GM12878 (cell line): Measurements from ENCODE around the gene MATN4. TPM values are rescaled to one million over a fixed set of nuclear protein-coding genes. Genes with fewer than 3 reads are reported as not detected.

Source experiments
- BHLHE40 ChIP-seq, 2 experiments: fragments of 450-650 bp in 1 of 2; IDR thresholded peaks; 2 replicates each; pipeline ENCODE4 v1.6.1; 2011 to 2017; ENCODE audit warnings: low read depth in 2 of 2, borderline replicate concordance in 1 of 2, improper control_type of control experiment in 1 of 2, low read length in 1 of 2, mild to moderate bottlenecking in 1 of 2
- GATAD2B ChIP-seq: fragments of 450-650 bp; conservative IDR thresholded peaks from 2 replicates; pipeline ENCODE4 v1.6.1; 2017; ENCODE audit warnings: low read depth, mild to moderate bottlenecking, moderate library complexity
- HDAC6 ChIP-seq: fragments of 200-600 bp; sonication (generic); IDR thresholded peaks from one replicate; pipeline ENCODE4 v1.8.0; 2017; ENCODE audit warnings: antibody characterized with exemption; ENCODE audit not compliant: unreplicated experiment
- IKZF2 ChIP-seq, 2 experiments: fragments of 450-650 bp; IDR thresholded peaks; 2 replicates each; pipeline ENCODE4 v1.6.1; 2017; ENCODE audit warnings: mild to moderate bottlenecking in 2 of 2, moderate library complexity in 2 of 2
- KDM1A ChIP-seq: fragments of 200-600 bp; sonication (generic); IDR thresholded peaks from 2 replicates; pipeline ENCODE4 v1.6.1; 2016; ENCODE audit warnings: borderline replicate concordance
- MEF2A ChIP-seq: IDR thresholded peaks from 2 replicates; pipeline ENCODE4 v1.6.1; 2011; ENCODE audit warnings: low read depth, mild to moderate bottlenecking, low read length, moderate library complexity; ENCODE audit not compliant: insufficient read depth
- MYC ChIP-seq: IDR thresholded peaks from 2 replicates; pipeline ENCODE4 v1.6.1; 2011; ENCODE audit warnings: mild to moderate bottlenecking, low read length, moderate library complexity, inconsistent platforms; ENCODE audit not compliant: insufficient read depth, insufficient replicate concordance, insufficient read length, severe bottlenecking
- POLR2A ChIP-seq: IDR thresholded peaks from 2 replicates; pipeline ENCODE4 v1.6.1; 2011; ENCODE audit warnings: low read depth, mild to moderate bottlenecking, low read length
- RAD21 ChIP-seq: IDR thresholded peaks from 2 replicates; pipeline ENCODE4 v1.6.1; 2011; ENCODE audit warnings: mild to moderate bottlenecking, low read depth, low read length, moderate library complexity; ENCODE audit not compliant: insufficient read depth
- RB1 ChIP-seq: fragments of 450-650 bp; formaldehyde crosslinking; IDR thresholded peaks from 2 replicates; pipeline ENCODE4 v1.6.1; 2017; ENCODE audit warnings: mild to moderate bottlenecking, borderline replicate concordance
- RCOR1 ChIP-seq: conservative IDR thresholded peaks from 2 replicates; pipeline ENCODE4 v1.6.1; 2012; ENCODE audit warnings: low read depth, low read length, improper control_type of control experiment
- TAF1 ChIP-seq: IDR thresholded peaks from 2 replicates; pipeline ENCODE4 v1.6.1; 2011; ENCODE audit warnings: mild to moderate bottlenecking, low read depth, low read length, borderline replicate concordance
- USF1 ChIP-seq: IDR thresholded peaks from 2 replicates; pipeline ENCODE4 v1.6.1; 2011; ENCODE audit warnings: borderline replicate concordance, low read depth, mild to moderate bottlenecking, moderate library complexity, mixed read lengths, low read length; ENCODE audit not compliant: insufficient read depth; ENCODE audit errors: extremely low read length
- ZNF207 ChIP-seq: fragments of 450-650 bp; IDR thresholded peaks from 2 replicates; pipeline ENCODE4 v1.6.1; 2014; ENCODE audit warnings: antibody characterized with exemption, mild to moderate bottlenecking, borderline replicate concordance
- ZNF384 ChIP-seq: IDR thresholded peaks from 2 replicates; pipeline ENCODE4 v1.6.1; 2012; ENCODE audit warnings: low read depth, mild to moderate bottlenecking, low read length, improper control_type of control experiment, borderline replicate concordance
- ZSCAN29 ChIP-seq: fragments of 450-650 bp; IDR thresholded peaks from 2 replicates; pipeline ENCODE4 v1.6.1; 2017; ENCODE audit warnings: mild to moderate bottlenecking, moderate library complexity
- polyA plus RNA-seq, 11 experiments: library from polyadenylated mRNA; depleted of rRNA in 4 of 11; unstranded in 6 of 11; stranded (reverse) in 5 of 11; fragments of >200 nt; fragmentation: Nextera tagmentation in 4 of 11; fragmentation: Illumina TruSeq in 1 of 11; extraction: Ambion mirVana in 4 of 11; extraction: Trizol in 1 of 11; gene quantifications; 1 replicate in 1 of 11; 2 replicates in 10 of 11; pipeline versions ENCODE4 v1.2.1 to v1.2.3, GENCODE V29; 2011 to 2016; ENCODE audit warnings: inconsistent platforms in 2 of 11, missing spikeins in 2 of 11, low read depth in 1 of 11
- total RNA-seq, 4 experiments: library from RNA; depleted of rRNA in 3 of 4; stranded (reverse); fragments of >200 nt in 3 of 4; fragmentation: Illumina TruSeq in 1 of 4; extraction: Trizol in 1 of 4; gene quantifications; 2 replicates each; pipeline versions ENCODE4 v1.2.1 to v1.2.3, GENCODE V29; 2013 to 2021
- TF ChIP-seq, protein P1 (sequence below): fragments of 450-650 bp; formaldehyde crosslinking; IDR thresholded peaks from 2 replicates; pipeline ENCODE4 v1.4.0; 2022; ENCODE audit warnings: mild to moderate bottlenecking, moderate library complexity
- TF ChIP-seq, protein P2 (sequence below): fragments of 450-650 bp; IDR thresholded peaks from 2 replicates; pipeline ENCODE4 v1.6.1; 2018; ENCODE audit warnings: borderline replicate concordance, mild to moderate bottlenecking; ENCODE audit not compliant: partially characterized antibody

Gene MATN4
- total and polyA plus RNA-seq, 10 of the 15 experiments (the other 5 are each of a cell fraction or from before 2014, with no cell fraction given), result 0.10 to 0.15 TPM; not detected in 8

DNA sequence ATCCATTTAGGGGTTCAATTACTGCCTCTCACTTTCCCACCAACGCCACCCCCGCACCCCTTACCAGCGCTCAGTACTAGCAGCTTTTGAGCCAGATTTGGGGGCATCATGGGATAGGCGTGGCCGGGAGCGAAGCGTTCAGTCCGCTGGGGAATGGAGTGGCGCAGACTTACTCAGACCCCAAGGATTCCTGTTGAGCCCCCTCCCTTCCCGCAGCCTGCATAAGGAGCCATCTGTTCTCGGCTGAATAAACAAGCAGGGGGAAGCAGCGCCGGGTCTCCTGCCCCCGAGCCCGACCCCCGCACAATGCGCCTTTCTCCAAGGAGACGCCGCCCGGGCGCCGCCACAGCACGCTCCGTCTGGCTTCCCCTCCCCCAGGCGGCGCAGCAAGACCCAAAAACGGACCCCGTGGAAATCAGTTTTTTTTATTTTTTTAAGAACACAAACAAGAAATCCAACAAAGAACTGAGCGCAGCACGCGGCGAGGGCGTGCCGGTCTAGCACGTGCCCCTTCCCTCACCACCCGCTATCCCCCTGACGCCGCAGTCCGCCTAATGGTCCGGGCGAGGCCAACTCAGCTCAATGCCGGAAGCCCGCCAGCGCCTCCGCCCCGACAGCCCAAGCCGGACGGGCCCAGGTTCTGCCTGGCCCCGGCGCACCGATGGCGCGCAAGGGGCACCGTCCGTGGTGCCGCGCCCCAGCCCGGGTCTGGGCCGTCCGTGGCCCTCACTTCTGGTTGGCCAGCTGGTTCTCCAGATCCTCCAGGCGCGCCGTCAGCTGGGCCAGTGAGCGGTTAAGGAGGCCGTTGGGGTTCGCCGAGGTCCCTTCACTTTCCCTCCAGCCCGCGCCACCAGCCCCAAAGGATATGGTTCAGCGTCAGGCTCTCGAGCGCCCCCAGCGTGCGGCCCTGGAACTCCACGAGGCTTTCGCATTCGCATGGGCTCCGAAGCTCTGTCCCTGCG is 14.8 kb downstream of the MATN4 start (continued):
- TF ChIP-seq, protein P1, sequence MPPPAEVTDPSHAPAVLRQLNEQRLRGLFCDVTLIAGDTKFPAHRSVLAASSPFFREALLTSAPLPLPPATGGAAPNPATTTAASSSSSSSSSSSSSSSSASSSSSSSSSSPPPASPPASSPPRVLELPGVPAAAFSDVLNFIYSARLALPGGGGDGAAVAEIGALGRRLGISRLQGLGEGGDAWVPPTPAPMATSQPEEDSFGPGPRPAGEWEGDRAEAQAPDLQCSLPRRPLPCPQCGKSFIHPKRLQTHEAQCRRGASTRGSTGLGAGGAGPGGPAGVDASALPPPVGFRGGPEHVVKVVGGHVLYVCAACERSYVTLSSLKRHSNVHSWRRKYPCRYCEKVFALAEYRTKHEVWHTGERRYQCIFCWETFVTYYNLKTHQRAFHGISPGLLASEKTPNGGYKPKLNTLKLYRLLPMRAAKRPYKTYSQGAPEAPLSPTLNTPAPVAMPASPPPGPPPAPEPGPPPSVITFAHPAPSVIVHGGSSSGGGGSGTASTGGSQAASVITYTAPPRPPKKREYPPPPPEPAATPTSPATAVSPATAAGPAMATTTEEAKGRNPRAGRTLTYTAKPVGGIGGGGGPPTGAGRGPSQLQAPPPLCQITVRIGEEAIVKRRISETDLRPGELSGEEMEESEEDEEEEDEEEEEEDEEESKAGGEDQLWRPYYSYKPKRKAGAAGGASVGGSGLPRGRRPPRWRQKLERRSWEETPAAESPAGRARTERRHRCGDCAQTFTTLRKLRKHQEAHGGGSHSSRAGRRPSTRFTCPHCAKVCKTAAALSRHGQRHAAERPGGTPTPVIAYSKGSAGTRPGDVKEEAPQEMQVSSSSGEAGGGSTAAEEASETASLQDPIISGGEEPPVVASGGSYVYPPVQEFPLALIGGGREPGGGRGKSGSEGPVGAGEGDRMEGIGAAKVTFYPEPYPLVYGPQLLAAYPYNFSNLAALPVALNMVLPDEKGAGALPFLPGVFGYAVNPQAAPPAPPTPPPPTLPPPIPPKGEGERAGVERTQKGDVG (CRISPR knock-in tag), result no peak
- no peak for TF ChIP-seq POLR2A
- no peak for TF ChIP-seq ZSCAN29
- TF ChIP-seq RB1, result peak; percentile 62; the same call in 1 of the 2 replicates
- no peak for TF ChIP-seq MYC
- peak in 1 of 2 experiments; percentile 77; a peak in 2 of 4 replicates for TF ChIP-seq BHLHE40 (IDR thresholded peaks at IDR 0.05; ENCODE audit: borderline replicate concordance in 1 of 2, low read depth in 2 of 2, low read length in 1 of 2)
- no peak for TF ChIP-seq TAF1
- peak; percentile 25; the same call in 1 of the 2 replicates for TF ChIP-seq RAD21
- 0 out of 2 replicates have a peak, but pooled peaks have one; percentile 31 for TF ChIP-seq ZNF207
- peak; percentile 70 for TF ChIP-seq HDAC6
- TF ChIP-seq, protein P2, sequence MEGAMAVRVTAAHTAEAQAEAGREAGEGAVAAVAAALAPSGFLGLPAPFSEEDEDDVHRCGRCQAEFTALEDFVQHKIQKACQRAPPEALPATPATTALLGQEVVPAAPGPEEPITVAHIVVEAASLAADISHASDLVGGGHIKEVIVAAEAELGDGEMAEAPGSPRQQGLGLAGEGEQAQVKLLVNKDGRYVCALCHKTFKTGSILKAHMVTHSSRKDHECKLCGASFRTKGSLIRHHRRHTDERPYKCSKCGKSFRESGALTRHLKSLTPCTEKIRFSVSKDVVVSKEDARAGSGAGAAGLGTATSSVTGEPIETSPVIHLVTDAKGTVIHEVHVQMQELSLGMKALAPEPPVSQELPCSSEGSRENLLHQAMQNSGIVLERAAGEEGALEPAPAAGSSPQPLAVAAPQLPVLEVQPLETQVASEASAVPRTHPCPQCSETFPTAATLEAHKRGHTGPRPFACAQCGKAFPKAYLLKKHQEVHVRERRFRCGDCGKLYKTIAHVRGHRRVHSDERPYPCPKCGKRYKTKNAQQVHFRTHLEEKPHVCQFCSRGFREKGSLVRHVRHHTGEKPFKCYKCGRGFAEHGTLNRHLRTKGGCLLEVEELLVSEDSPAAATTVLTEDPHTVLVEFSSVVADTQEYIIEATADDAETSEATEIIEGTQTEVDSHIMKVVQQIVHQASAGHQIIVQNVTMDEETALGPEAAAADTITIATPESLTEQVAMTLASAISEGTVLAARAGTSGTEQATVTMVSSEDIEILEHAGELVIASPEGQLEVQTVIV, result no peak
- no peak for TF ChIP-seq RCOR1
- no peak for TF ChIP-seq ZNF384
- no peak for TF ChIP-seq IKZF2 (IDR thresholded peaks at IDR 0.05)
- no peak for TF ChIP-seq MEF2A
- TF ChIP-seq KDM1A, result no peak
- no peak for TF ChIP-seq USF1
- 0 out of 2 replicates have a peak, but pooled peaks have one; percentile 61 for TF ChIP-seq GATAD2B
